Fibroblast of skin of right biceps (primary cell): ENCODE data around the gene GAPT.

Source experiments
- DNase-seq: peaks from one replicate; pipeline ENCODE4 v3.0.0-alpha.2; 2013

GAPT gene

DNA sequence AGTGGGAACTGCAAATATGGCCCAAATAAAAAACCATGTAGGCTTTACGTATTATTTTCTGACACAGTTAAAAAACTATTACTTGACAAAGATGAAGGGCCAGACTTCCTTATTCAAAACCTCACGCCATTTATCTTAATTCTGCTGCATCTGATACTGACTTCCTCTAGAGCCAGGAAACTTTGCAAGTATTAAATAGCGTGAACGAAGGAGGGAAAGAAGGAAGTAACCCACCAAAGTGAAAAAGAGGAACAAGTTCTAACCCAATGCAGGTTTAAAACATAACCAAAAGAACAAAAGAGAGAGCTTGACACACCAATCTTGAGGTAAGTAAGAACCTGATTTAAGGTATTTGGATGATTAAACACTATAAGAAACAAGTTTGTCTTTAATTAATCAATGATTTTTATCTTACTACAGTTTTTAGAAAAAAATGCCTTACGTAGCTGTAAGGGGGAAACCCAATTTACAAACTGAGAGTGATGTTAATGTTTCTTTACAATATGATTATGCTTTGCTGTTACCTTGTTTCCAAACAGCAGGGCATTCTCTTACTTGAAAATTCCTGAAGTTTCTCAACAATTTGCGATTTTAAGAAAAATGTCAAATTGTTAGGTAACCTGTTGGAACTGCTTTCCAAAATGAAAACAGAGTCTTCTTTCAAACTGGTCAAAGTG lies at the start of gene GAPT:
TSS of gene GAPT (plus strand) at position 220 of the 677 bp plus-strand sequence. CDS start 3,102 bp downstream, outside the sequence.
- DNase-seq: no peak

DNA sequence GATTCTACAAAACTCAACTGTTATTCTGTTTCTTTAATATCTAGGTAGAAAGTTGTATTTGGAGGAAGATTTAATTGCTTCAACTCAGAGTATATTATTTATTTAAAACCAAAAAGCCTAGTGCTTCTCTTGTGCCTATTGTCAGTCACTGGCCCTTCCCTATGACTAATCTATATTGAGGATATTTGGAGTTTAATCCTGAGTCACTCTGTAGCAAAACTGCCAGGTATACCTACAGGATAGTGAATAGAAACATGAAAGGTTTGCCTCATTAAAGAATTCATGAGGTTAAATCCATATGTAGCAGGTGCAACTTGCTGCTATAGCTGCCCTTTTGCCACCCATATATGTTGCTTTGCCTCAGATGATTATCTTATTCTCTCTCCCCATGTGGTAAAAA lies 46.4 kb upstream of the GAPT start:
- no peak for DNase-seq

GRCh38 chr5:58446024-58446423 lies 45.2 kb upstream of the GAPT start:
- DNase-seq: no peak

GRCh38 chr5:58447226-58447625 lies 44.0 kb upstream of the GAPT start:
- peak; percentile 67 for DNase-seq

- DNase-seq: no peak
These were observed 41.2 kb upstream of the GAPT start for GRCh38 chr5:58450018-58450417.

DNA sequence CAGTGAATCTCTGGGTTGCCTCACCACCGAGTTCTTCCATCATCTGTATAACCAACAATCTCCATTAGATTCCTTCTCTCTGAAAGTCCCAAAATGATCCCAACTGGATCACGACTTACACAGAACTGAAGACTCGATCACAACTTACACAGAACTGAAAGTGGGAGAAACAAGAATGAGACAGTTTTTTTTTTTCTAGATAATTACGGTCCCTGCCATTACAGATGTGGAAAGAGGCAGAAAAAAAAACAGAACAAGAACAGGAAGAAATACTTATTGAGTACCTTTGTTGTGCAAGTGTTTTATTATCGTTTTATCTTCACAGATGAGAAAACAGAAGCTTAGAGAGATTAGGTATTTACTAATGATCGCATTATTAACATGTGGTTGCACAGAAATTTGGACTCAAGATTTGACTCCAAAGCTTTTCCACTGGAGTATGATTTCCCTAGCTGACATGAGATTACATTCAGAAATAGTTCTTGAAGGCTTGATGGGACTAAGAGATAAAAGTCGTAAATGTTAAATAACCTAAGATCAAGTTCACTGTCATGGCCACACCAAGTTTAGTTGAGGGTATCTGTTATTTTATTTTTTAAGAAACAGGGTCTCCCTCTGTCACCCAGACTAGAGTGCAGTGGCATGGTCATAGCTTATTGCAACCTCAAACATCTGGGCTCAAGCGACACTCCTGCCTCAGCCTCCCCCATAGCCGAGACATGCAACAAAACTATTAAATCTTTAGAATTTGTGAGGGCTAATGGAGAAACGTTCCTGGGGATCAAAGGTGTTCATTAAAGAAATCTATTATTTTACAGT lies 40.2 kb upstream of the GAPT start:
- no peak for DNase-seq

DNA sequence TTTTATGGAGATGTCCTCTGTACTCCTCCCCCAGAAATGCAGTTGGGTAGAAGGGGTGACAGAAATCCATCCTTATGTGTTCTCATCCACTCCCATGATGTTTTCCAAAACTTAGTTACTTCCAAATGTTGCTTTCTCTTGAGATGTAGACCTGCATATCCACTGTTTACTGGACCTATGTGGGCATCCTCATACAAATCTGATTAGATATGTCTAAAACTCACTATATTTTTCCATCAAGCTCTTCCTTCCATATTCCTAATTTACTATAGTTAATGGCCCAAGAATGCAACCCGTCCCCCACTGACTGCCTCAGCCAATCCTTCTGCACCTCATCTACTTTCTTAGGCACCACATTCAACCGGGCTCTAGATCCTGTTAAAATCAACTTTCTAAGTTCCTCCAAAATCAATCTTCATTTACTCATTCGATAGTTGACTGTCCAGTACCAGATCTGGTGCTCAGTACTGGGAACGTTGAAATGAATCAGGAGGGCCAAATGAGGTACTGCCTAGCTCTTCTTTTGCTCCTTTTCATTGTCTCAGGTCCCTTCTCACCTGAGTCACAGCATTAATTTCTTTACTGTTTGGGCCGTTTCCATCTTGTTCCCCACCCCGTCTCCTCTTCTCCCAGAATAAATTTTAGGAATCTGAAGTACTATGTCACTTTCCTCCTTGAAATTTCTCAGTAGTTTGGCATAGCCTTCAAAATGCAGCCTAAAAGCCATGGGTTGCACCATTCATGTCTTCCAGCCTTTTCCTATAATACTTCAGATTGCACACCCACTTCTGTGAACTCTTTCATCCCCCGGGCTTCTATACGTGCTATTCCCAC lies 39.3 kb upstream of the GAPT start:
- DNase-seq: no peak

DNA sequence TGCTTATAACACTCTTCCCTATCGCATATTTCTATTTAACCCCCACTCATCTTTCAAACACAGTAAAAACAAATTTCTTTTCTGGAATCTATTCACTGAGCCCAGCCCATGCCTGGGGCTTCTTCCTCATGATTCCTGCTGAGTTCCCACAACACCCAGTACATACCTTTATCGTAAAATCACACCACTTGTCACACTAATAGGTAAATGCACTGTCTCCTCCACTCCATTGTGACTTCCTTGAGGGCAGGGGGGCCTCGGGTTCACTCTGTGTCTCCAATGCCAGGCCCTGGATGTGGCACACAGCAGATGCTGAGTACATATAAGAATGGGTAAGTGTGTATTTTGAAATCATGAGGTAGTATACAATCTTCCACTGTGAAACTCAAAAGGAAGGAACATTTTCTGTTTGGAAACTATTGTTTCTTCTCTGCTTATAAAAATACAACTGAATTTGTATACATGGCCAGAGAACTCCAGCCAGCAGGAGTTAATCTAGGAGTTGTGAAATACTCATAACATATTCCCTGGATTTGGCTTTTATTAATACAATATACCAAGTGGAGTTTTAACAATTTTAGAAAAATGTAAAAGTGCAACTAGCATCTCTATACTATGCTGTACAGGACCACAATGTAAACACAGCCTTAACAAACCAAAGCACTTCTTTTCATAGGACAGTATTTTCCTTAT lies 38.5 kb upstream of the GAPT start:
- no peak for DNase-seq

DNA sequence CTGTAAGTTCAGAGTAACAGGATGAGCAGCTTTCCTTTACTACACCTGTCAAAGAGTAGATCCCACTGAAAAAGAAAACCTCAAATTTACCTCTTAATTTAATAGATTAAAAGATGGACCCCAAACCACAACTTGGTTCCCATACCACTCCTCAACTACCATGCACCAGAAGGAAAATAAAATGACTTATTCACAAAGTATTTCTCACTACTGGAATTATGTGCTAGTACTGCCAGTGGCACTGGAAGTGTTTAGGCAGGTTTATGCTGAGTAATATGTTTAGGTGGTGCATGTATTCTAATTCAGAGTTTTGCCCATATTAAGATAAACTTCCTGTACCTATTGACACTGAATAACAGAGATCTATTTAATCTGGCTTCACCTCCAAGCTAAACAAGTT lies 37.9 kb upstream of the GAPT start:
- DNase-seq: no peak

- no peak for DNase-seq
These were observed 37.2 kb upstream of the GAPT start for GRCh38 chr5:58454025-58454424.

- peak; percentile 66 for DNase-seq
These were observed 36.2 kb upstream of the GAPT start for GRCh38 chr5:58455066-58455465.

DNA sequence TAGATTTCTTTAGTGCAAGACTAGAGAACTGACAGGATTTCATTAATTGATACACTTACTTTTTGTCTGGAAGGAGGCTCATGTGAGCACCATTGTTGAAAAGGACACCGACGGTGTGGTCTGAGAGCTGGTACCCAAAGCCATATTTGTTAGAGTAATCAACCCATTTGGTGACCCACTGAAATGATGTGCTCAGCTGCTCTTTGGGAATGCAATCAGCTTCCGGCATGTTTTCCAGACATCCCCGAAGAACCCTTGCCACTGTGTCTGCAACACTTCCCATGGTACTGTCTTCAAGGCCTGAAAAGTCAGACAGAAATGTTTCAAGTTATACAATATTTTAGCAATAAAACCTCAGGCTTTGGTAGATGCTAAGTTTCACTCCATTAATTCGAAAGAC lies 35.8 kb upstream of the GAPT start:
- no peak for DNase-seq

DNA sequence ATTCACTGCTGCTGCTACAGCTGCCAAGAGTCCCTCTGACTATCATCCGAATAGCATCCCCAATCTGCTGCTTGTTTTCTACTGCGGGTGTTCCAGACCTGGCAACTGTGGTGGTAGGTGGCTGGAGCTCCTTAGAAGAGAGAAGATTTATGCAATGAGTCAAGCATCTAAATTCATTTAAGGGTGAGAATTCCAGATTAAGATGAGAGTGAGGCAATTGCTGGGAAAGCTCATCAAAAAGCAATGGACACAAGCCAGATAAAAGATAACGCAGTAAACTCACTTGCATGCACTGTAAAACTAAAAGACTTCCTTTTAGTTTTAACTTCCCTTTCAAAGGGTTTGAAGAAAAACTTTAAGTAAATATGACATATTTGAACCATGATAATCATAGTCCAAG lies 35.2 kb upstream of the GAPT start:
- peak; percentile 18 for DNase-seq

DNA sequence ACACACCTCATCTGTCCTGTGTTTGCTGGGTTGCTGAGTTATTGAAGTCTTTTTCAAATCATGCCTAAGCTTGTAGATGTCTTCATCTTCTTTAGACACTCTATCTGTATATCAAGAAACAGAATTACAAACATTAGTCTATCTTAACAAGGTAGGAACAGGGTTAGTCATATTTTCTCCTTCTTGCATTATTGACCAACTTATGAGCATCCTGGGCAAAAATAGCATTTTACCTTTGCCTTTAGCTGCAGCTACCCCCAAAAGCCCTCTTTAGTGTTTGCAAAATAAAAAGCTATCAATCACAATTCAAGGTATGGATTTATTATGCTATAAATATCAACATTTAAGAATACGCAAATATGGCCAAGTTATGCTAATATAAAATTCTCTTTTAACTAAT lies 34.7 kb upstream of the GAPT start:
- no peak for DNase-seq

DNA sequence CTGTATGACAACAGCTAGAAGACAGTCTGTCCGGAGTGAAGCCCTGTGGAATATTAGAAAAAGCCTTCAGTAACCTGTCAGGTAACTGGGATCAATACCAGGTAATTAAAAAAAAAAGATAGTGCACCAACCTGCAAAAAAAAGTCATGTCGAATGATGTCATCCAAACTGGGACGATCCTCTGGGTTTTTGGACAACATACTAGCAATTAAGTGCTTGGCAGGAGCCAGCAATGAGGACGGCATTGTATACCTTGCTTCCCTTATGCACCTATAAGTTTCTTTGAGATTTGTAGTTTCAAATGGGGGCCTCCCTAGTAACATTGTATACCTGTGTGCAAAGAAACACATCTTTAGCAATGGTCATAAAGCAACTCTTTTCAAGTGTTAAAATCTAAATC lies 34.2 kb upstream of the GAPT start:
- DNase-seq: no peak

- DNase-seq: no peak
These were observed 33.0 kb upstream of the GAPT start for GRCh38 chr5:58458141-58458742.

DNA sequence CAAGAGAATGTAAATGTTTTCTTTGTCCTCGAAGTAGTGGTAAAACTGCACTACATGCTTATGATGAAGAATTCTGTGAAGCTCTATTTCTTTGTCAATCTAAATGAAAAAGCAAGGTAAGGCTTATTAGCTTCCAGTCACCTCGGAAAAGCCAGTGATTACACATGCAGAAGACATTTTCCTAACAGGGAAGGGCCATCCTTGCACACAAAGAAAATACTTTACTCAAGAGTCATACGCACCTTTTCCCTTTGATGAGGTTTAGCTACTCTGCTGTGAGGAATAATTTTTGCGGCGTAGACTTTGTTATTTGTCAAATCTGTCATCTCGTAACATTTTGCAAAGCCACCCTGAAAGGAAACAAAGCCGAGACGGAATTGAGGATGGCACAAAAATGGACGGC lies 32.5 kb upstream of the GAPT start:
- peak; percentile 46 for DNase-seq

- DNase-seq: peak; percentile 44
These were observed 31.9 kb upstream of the GAPT start for GRCh38 chr5:58459146-58460001.

DNA sequence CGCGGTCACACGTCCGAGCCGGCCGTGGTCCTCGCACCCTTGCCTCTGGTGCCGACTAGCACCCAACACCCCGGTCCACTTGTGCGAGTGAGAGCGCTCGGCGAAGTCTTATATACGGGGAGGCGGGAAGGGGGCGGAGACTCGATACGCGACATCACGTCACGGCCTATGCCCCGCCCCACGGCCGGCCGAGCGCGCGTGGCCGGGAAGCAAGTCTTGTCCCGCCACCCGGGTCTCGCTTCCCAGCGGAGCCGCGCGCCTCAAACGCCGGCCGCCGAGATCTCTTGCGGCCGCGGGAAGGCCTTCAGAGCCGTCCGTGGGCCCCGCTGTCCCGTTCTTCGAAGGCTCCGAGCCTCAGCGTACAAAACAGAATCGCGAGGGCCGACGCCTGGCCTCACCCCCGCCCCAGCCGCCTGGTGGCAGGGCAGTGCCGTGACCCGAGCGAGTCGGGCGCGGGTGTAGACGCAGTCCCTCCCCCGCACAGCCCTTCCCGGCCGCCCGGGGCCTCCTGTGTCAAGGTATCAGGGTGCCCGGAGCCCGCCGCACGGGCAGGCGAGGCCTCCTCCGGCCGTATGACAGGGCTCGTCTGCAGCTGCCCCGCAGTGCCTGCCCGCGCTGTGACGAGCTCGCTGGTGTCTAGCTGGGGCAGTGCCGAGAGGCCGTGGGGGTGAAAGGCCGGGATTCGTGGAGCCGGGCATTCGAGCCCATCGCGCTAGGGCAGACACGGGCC lies 31.1 kb upstream of the GAPT start, which contains the start of gene PLK2:
TSS of gene PLK2 (minus strand) at position 85 of the 730 bp plus-strand sequence. CDS start 127 bp downstream, outside the sequence.
- peak; percentile 92 for DNase-seq

DNA sequence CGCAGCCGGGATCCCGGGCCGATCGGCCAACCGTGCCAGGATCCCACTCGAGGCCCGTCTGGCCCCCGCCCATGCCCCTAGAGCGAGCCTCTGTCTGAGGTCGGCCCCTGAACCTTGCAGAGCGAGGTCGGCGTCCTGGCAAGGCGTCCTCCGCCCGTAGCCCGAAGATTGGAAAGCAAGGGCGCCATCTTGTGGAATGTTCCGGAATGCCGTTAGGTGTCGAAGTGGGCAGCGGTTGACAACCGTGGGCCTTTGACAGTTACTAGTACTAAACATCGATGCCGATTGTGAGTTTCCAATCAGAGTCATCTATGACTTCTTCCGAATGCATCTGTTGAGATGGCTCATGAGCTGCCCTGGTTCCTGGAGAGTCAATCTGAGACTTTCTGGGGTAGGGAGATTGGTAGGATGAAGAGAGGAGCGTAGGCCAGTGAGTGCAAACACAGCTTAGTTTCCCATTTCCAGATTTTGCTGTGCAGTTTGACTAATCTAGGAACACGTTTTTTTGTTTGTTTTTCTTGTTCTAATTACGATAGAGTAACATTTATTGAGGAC lies 30.4 kb upstream of the GAPT start:
- DNase-seq: peak; percentile 83
